Liver (tissue), 9 donors: Measurements from ENCODE around the gene PCYT2. TPM values are rescaled to one million over a fixed set of nuclear protein-coding genes. Genes with fewer than 3 reads are reported as not detected.

ENCODE experiments used
- DNase-seq: peaks from one replicate; pipeline ENCODE4 v3.0.0-alpha.2; 2017; ENCODE audit warnings: low spot score
- H3K27ac ChIP-seq, 2 donors: one replicate each; pipeline ENCODE4 v1.7.0; 2013; ENCODE audit warnings: inconsistent platforms in 2 of 2, low read length in 2 of 2, control low read depth in 1 of 2, low read depth in 1 of 2, mild to moderate bottlenecking in 1 of 2
- H3K27me3 ChIP-seq, 4 donors: one replicate each; pipeline versions ENCODE4 v1.6.1 to v1.7.0; 2013; ENCODE audit warnings: low read length in 3 of 4, inconsistent platforms in 1 of 4, mild to moderate bottlenecking in 1 of 4, moderate library complexity in 1 of 4; ENCODE audit not compliant: control insufficient read depth in 4 of 4, insufficient read depth in 4 of 4
- H3K36me3 ChIP-seq, 4 donors: one replicate each; pipeline versions ENCODE4 v1.6.1 to v1.7.0; 2013; ENCODE audit warnings: low read length in 3 of 4, mild to moderate bottlenecking in 3 of 4, low read depth in 1 of 4, moderate library complexity in 1 of 4; ENCODE audit not compliant: control insufficient read depth in 4 of 4, insufficient read depth in 3 of 4
- H3K4me1 ChIP-seq, 4 donors: one replicate each; pipeline versions ENCODE4 v1.6.1 to v1.7.0; 2013; ENCODE audit warnings: low read length in 3 of 4, mild to moderate bottlenecking in 3 of 4, moderate library complexity in 1 of 4; ENCODE audit not compliant: control insufficient read depth in 4 of 4, insufficient read depth in 4 of 4
- H3K4me3 ChIP-seq, 3 donors: one replicate each; pipeline versions ENCODE4 v1.6.1 to v1.7.0; 2013; ENCODE audit warnings: low read length in 3 of 3, control low read depth in 1 of 3, low read depth in 1 of 3, mild to moderate bottlenecking in 1 of 3
- H3K9ac ChIP-seq, 2 donors: one replicate each; pipeline ENCODE4 v1.7.0; 2013; ENCODE audit warnings: low read length in 2 of 2, mild to moderate bottlenecking in 2 of 2, moderate library complexity in 2 of 2, control low read depth in 1 of 2, low read depth in 1 of 2
- H3K9me3 ChIP-seq, 4 donors: one replicate each; pipeline versions ENCODE4 v1.6.1 to v1.7.0; 2013; ENCODE audit warnings: low read length in 3 of 4; ENCODE audit not compliant: control insufficient read depth in 4 of 4
- EGR1 ChIP-seq, 2 donors: IDR thresholded peaks; 2 replicates each; pipeline ENCODE4 v1.6.1; 2016 to 2018; ENCODE audit warnings: antibody characterized with exemption in 2 of 2, low read depth in 2 of 2
- FOXA1 ChIP-seq: IDR thresholded peaks from 2 replicates; pipeline ENCODE4 v1.6.1; 2016; ENCODE audit warnings: antibody characterized with exemption
- FOXA2 ChIP-seq: IDR thresholded peaks from 2 replicates; pipeline ENCODE4 v1.6.1; 2016; ENCODE audit warnings: antibody characterized with exemption
- GABPA ChIP-seq, 2 donors: IDR thresholded peaks in 1 of 2; conservative IDR thresholded peaks in 1 of 2; 2 replicates each; pipeline ENCODE4 v1.6.1; 2016; ENCODE audit warnings: antibody characterized with exemption in 2 of 2, mild to moderate bottlenecking in 1 of 2, moderate library complexity in 1 of 2
- HNF4A ChIP-seq, 2 donors: conservative IDR thresholded peaks; 2 replicates each; pipeline ENCODE4 v1.6.1; 2016; ENCODE audit warnings: antibody characterized with exemption in 2 of 2, mild to moderate bottlenecking in 2 of 2
- HNF4G ChIP-seq: IDR thresholded peaks from 2 replicates; pipeline ENCODE4 v1.6.1; 2016; ENCODE audit warnings: antibody characterized with exemption
- JUND ChIP-seq, 2 donors: IDR thresholded peaks; 2 replicates each; pipeline ENCODE4 v1.6.1; 2016; ENCODE audit warnings: antibody characterized with exemption in 2 of 2
- NR2F2 ChIP-seq: IDR thresholded peaks from 2 replicates; pipeline ENCODE4 v1.6.1; 2016; ENCODE audit warnings: antibody characterized with exemption
- RAD21 ChIP-seq, 2 donors: IDR thresholded peaks; 2 replicates each; pipeline ENCODE4 v1.6.1; 2016; ENCODE audit warnings: antibody characterized with exemption in 2 of 2, mild to moderate bottlenecking in 2 of 2
- RXRA ChIP-seq, 2 donors: IDR thresholded peaks; 2 replicates each; pipeline ENCODE4 v1.6.1; 2017 to 2018; ENCODE audit warnings: antibody characterized with exemption in 2 of 2, mild to moderate bottlenecking in 1 of 2
- TAF1 ChIP-seq: conservative IDR thresholded peaks from 2 replicates; pipeline ENCODE4 v1.6.1; 2016; ENCODE audit warnings: antibody characterized with exemption, mild to moderate bottlenecking
- YY1 ChIP-seq: IDR thresholded peaks from 2 replicates; pipeline ENCODE4 v1.6.1; 2016; ENCODE audit warnings: antibody characterized with exemption, mild to moderate bottlenecking
- ZBTB33 ChIP-seq: IDR thresholded peaks from 2 replicates; pipeline ENCODE4 v1.6.1; 2016; ENCODE audit warnings: antibody characterized with exemption
- WGBS: extraction: QIAGEN DNeasy Blood & Tissue Kit; methylation state at CpG from one replicate; pipeline ENCODE4 v1.1.7; 2013; 5-methylcytosine and 5-hydroxymethylcytosine counted together
- polyA plus RNA-seq, 2 donors: library from polyadenylated mRNA; stranded (reverse) in 1 of 2; unstranded in 1 of 2; fragments of 200-250 nt in 1 of 2; fragments of >200 nt in 1 of 2; fragmentation: Nextera tagmentation in 1 of 2; extraction: Ambion mirVana in 1 of 2; gene quantifications; one replicate each; pipeline versions ENCODE4 v1.2.1 to v1.2.3, GENCODE V29; 2013 to 2015
- total RNA-seq, 2 donors: library from RNA; depleted of rRNA; stranded (reverse); fragments of >200 nt; gene quantifications; one replicate each; pipeline ENCODE4 v1.2.3, GENCODE V29; 2014
- TF ChIP-seq, protein P1 (sequence below): IDR thresholded peaks from 2 replicates; pipeline ENCODE4 v1.6.1; 2016; ENCODE audit warnings: antibody characterized with exemption, mild to moderate bottlenecking
- TF ChIP-seq, protein P2 (sequence below): IDR thresholded peaks from 2 replicates; pipeline ENCODE4 v1.6.1; 2016; ENCODE audit warnings: antibody characterized with exemption
- donor health status: healthy.
- donor health status: healthy.
- donor health status: healthy.
- donor health status: healthy.
- donor health status: healthy.

Gene PCYT2
- total and polyA plus RNA-seq, 4 donors = 63.9 to 101 (median 88.4) TPM

GRCh38 chr17:81890447-81891302, 20.5 kb downstream of the PCYT2 start:
- Histone ChIP-seq H3K9me3 (no peaks in the 10 kb centered on the region), H3K36me3 (peaks cover 12 to 48% (median 18%) of the 10 kb centered on the region in 4 donors), H3K4me3 (peak overlapping the region; percentile 66 to 94 (median 91)), H3K27ac (peak overlapping the region in 1 of 2 donors; percentile 25), H3K9ac (peak overlapping the region; percentile 45 to 68), H3K4me1 (peaks cover 6 to 24% (median 19%) of the 10 kb centered on the region in 4 donors), H3K27me3 (no peaks in the 10 kb centered on the region)
- 7% methylated on average over 69 of the region's 69 CpGs for WGBS
- TF ChIP-seq RXRA (IDR thresholded peaks at IDR 0.05) (no peak), GABPA (IDR thresholded peaks at IDR 0.05 in 1 of 2, conservative IDR thresholded peaks at IDR 0.05 in 1 of 2) (no peak), EGR1 (IDR thresholded peaks at IDR 0.05; ENCODE audit: low read depth in 2 of 2) (no peak), FOXA1 (no peak), NR2F2 (no peak), ZBTB33 (no peak), FOXA2 (no peak), JUND (IDR thresholded peaks at IDR 0.05) (no peak), YY1 (no peak), TAF1 (no peak), HNF4A (conservative IDR thresholded peaks at IDR 0.05) (no peak), RAD21 (IDR thresholded peaks at IDR 0.05) (no peak)
- TF ChIP-seq, protein P1, sequence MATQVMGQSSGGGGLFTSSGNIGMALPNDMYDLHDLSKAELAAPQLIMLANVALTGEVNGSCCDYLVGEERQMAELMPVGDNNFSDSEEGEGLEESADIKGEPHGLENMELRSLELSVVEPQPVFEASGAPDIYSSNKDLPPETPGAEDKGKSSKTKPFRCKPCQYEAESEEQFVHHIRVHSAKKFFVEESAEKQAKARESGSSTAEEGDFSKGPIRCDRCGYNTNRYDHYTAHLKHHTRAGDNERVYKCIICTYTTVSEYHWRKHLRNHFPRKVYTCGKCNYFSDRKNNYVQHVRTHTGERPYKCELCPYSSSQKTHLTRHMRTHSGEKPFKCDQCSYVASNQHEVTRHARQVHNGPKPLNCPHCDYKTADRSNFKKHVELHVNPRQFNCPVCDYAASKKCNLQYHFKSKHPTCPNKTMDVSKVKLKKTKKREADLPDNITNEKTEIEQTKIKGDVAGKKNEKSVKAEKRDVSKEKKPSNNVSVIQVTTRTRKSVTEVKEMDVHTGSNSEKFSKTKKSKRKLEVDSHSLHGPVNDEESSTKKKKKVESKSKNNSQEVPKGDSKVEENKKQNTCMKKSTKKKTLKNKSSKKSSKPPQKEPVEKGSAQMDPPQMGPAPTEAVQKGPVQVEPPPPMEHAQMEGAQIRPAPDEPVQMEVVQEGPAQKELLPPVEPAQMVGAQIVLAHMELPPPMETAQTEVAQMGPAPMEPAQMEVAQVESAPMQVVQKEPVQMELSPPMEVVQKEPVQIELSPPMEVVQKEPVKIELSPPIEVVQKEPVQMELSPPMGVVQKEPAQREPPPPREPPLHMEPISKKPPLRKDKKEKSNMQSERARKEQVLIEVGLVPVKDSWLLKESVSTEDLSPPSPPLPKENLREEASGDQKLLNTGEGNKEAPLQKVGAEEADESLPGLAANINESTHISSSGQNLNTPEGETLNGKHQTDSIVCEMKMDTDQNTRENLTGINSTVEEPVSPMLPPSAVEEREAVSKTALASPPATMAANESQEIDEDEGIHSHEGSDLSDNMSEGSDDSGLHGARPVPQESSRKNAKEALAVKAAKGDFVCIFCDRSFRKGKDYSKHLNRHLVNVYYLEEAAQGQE = no peak
- no peak for DNase-seq

GRCh38 chr17:81889602-81890001, 21.6 kb downstream of the PCYT2 start:
- no peak overlapping the region for H3K4me3 ChIP-seq
- H3K36me3 ChIP-seq = peaks cover 12 to 43% (median 20%) of the 10 kb centered on the region in 4 donors
- peaks cover 6 to 24% (median 19%) of the 10 kb centered on the region in 4 donors for H3K4me1 ChIP-seq
- 96% methylated on average over 9 of the region's 9 CpGs for WGBS
- no peak for DNase-seq
- no peaks in the 10 kb centered on the region for H3K9me3 ChIP-seq
- TF ChIP-seq HNF4G = no peak
- TF ChIP-seq TAF1 = no peak
- no peak for TF ChIP-seq RXRA (IDR thresholded peaks at IDR 0.05)
- no peak for TF ChIP-seq JUND (IDR thresholded peaks at IDR 0.05)
- TF ChIP-seq, protein P2, sequence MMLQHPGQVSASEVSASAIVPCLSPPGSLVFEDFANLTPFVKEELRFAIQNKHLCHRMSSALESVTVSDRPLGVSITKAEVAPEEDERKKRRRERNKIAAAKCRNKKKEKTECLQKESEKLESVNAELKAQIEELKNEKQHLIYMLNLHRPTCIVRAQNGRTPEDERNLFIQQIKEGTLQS = no peak
- TF ChIP-seq HNF4A (conservative IDR thresholded peaks at IDR 0.05) = no peak
- no peak for TF ChIP-seq ZBTB33
- no peaks in the 10 kb centered on the region for H3K27me3 ChIP-seq
- H3K27ac ChIP-seq = no peak overlapping the region
- H3K9ac ChIP-seq = no peak overlapping the region
